ENCODE results near the gene TTC39C. TPM values are rescaled to one million over a fixed set of nuclear protein-coding genes. Genes with fewer than 3 reads are reported as not detected.

TTC39C gene
- total RNA-seq, 3 donors from 2014 or later = 49.8 to 59.0 (median 53.0) TPM

DNA sequence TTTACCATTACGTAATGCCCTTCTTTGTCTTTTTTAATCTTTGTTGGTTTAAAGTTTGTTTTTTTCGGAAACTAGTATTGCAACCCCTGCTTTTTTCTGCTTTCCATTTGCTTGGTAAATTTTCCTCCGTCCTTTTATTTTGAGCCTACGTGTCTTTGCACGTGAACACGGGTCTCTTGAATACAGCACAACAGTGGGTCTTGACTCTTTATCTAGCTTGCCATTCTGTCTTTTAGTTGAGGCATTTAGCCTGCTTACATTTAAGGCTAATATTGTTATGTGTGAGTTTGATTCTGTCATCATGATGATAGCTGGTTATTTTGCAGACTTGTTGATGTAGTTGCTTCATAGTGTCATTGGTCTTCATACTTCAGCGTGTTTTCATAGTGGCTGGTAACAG lies 37.5 kb upstream of the TTC39C start:
- intact Hi-C loops (cut with DNase I; ENCODE audit: low total_unique reads) = no loop called here
- no peak for DNase-seq (ENCODE audit: low spot score in 2 of 2)
- Histone ChIP-seq H3K27me3 (no peaks in the 10 kb centered on the region), H3K27ac (no peak overlapping the region), H3K4me1 (no peaks in the 10 kb centered on the region), H3K4me3 (no peak overlapping the region), H3K9me3 (no peaks in the 10 kb centered on the region), H3K36me3 (no peaks in the 10 kb centered on the region)
- TF ChIP-seq POLR2A (IDR thresholded peaks at IDR 0.05) = no peak
- TF ChIP-seq, protein P1, sequence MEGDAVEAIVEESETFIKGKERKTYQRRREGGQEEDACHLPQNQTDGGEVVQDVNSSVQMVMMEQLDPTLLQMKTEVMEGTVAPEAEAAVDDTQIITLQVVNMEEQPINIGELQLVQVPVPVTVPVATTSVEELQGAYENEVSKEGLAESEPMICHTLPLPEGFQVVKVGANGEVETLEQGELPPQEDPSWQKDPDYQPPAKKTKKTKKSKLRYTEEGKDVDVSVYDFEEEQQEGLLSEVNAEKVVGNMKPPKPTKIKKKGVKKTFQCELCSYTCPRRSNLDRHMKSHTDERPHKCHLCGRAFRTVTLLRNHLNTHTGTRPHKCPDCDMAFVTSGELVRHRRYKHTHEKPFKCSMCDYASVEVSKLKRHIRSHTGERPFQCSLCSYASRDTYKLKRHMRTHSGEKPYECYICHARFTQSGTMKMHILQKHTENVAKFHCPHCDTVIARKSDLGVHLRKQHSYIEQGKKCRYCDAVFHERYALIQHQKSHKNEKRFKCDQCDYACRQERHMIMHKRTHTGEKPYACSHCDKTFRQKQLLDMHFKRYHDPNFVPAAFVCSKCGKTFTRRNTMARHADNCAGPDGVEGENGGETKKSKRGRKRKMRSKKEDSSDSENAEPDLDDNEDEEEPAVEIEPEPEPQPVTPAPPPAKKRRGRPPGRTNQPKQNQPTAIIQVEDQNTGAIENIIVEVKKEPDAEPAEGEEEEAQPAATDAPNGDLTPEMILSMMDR (IDR thresholded peaks at IDR 0.05) = no peak
- TF ChIP-seq POLR2AphosphoS5 (IDR thresholded peaks at IDR 0.05) = no peak

DNA sequence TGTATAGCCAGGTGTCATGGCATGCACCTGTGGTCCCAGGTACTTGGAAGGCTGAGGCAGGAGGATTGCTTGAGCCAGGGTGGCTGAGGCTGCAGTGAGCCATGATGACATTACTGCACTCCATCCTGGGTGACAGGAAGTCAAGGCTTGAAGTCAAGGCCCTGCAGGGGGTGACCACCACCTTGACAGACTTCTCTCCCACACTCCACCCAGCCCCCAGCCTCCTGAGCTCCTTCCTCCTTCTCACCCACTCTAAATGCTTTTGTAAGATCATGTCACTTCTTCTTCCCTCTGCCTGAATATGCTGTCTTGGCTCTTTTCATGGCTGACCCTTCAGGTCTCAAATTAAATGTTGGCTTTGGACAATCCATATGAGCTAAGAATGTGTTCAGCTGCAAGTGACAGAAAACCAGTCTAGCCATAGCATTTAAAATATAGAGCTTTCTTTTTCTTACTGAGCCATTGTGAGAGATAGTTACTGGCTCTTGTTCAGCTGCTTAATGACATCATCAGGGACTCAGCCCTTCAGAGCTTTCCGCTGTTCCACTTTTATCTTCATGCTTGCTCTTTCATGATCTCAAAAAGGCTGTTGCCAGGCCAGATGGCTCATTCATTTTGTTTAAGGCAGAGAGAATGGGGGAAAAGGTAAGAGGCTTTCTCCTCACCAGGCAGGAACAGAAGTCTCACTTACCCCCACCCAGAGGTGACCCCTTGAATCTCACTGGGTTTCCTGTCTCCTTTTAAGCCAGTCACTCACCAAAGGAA lies 36.7 kb upstream of the TTC39C start:
- Histone ChIP-seq H3K27ac (no peak overlapping the region), H3K4me3 (no peak overlapping the region), H3K4me1 (no peaks in the 10 kb centered on the region), H3K9me3 (no peaks in the 10 kb centered on the region), H3K27me3 (no peaks in the 10 kb centered on the region), H3K36me3 (no peaks in the 10 kb centered on the region)
- TF ChIP-seq, protein P1 (IDR thresholded peaks at IDR 0.05) = no peak
- TF ChIP-seq POLR2AphosphoS5 (IDR thresholded peaks at IDR 0.05) (no peak), POLR2A (IDR thresholded peaks at IDR 0.05) (no peak)
- no peak for DNase-seq (ENCODE audit: low spot score in 2 of 2)
- intact Hi-C loops (cut with DNase I; ENCODE audit: low total_unique reads) = no loop called here

DNA sequence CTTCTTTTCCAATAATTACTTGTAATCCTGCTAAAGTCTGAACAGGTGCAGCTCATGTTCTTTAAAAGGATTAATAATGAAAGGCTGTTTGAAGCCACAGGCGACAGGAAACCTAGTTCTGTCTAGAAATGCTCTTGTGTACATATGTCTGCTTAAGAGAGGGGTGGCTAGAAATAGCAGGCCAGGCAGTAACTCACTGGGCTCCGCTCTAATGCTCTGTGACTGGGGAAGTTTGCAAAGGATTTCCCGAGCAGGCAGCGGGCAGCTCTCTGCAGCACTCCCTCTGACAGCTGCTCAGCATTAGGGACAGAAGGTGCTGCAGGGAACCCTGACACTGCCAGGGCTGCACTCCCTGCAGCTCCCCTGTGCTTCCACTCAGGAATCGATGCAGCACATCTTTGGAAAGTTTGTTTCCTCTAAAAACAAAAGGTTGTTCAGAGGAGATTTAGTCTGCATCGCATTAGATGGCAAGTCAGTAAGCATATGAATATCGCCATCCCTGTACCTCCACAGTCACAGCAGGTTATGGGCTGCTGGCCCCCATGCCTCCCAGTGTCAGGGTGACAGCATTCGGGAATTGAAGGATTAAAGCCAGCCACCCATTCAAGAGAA lies 33.1 kb upstream of the TTC39C start:
- no peaks in the 10 kb centered on the region for H3K9me3 ChIP-seq
- H3K4me3 ChIP-seq = no peak overlapping the region
- no peak for TF ChIP-seq POLR2A (IDR thresholded peaks at IDR 0.05)
- TF ChIP-seq, protein P1 (IDR thresholded peaks at IDR 0.05) = no peak
- TF ChIP-seq POLR2AphosphoS5 (IDR thresholded peaks at IDR 0.05) = no peak
- no peaks in the 10 kb centered on the region for H3K27me3 ChIP-seq
- no peaks in the 10 kb centered on the region for H3K36me3 ChIP-seq
- DNase-seq (ENCODE audit: low spot score in 2 of 2) = no peak
- no peaks in the 10 kb centered on the region for H3K4me1 ChIP-seq
- H3K27ac ChIP-seq = no peak overlapping the region
- intact Hi-C loops (cut with DNase I; ENCODE audit: low total_unique reads) = no loop called here

DNA sequence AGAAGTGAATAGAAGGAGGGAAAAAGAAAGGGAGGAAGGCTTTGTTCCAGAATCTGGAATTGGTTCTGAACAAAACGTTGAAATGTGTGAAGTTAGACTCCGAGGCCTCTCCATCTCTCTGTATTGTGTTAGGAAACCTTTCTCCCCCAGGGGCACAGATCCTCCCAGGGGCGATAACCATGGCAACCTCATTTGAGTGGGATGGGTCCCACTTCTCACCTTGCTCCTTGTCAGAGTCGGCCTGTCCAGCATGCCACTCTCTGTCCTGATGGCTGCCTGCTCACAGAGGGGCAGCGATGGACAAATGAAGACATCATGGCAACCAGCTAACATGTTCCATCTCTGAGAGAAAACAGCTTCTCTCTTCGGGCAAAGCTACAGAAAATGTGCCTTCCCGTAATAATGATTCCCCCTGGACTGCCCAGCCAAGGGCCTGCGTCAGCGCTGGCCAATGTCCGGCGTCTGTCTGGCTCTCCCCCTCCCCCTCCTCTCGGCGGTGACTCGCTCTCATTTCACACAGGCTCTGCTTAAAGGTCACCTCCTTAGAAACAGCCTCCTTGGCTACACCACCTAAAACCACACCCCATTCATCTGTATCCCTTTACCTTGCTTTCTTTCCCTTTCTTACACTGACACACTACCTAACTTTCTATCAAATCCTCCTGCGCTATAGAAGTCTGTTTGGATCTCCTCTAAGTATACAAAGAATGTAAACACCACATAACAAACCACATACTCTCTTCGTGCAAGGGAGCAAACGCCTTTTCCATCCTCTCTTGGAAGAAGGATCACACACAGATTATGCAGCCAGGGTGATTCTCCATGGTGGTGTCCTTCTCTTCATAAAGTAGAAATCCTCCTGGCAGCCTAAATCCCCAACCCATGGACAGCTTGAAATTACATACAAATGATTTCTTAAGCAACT lies 32.1 kb upstream of the TTC39C start:
- DNase-seq (ENCODE audit: low spot score in 2 of 2) = no peak
- no peaks in the 10 kb centered on the region for H3K9me3 ChIP-seq
- intact Hi-C loops (cut with DNase I; ENCODE audit: low total_unique reads) = no loop called here
- peak overlapping the region in 1 of 3 donors; percentile 2 for H3K4me3 ChIP-seq
- no peaks in the 10 kb centered on the region for H3K4me1 ChIP-seq
- TF ChIP-seq POLR2A (IDR thresholded peaks at IDR 0.05) (no peak), POLR2AphosphoS5 (IDR thresholded peaks at IDR 0.05) (no peak)
- TF ChIP-seq, protein P1 (IDR thresholded peaks at IDR 0.05) = no peak
- no peak overlapping the region for H3K27ac ChIP-seq
- H3K27me3 ChIP-seq = no peaks in the 10 kb centered on the region
- no peaks in the 10 kb centered on the region for H3K36me3 ChIP-seq

All from breast epithelium (tissue), 4 donors.